HG03097 (cell line): ENCODE data around the gene B4GALNT3.

Experiments
- ATAC-seq: cut with Tn5 transposase; IDR thresholded peaks from one replicate; pipeline ENCODE4 v1.9.1; 2021; ENCODE audit not compliant: unreplicated experiment, low FRiP score

B4GALNT3 gene

GRCh38 chr12:612886-613285, 153.1 kb downstream of the B4GALNT3 start:
- ATAC-seq = no peak
